GM12872 (cell line): ENCODE data around the gene FOXI1.

ENCODE experiments used
- CTCF ChIP-seq: IDR thresholded peaks from 3 replicates; pipeline ENCODE4 v1.5.1; 2011; ENCODE audit warnings: low read depth, mild to moderate bottlenecking, low read length, moderate library complexity; ENCODE audit not compliant: insufficient read depth

FOXI1 gene

GRCh38 chr5:170142196-170142595 lies 36.5 kb downstream of the FOXI1 start:
- no peak for TF ChIP-seq CTCF

- TF ChIP-seq CTCF, result no peak
These were observed 37.4 kb downstream of the FOXI1 start for GRCh38 chr5:170143091-170143490.

GRCh38 chr5:170143710-170144109 lies 38.0 kb downstream of the FOXI1 start:
- TF ChIP-seq CTCF, result no peak

- TF ChIP-seq CTCF, result no peak
These were observed 38.8 kb downstream of the FOXI1 start for GRCh38 chr5:170144286-170145023.

GRCh38 chr5:170145462-170145861 lies 39.8 kb downstream of the FOXI1 start:
- TF ChIP-seq CTCF, result no peak

- no peak for TF ChIP-seq CTCF
These were observed 41.5 kb downstream of the FOXI1 start for GRCh38 chr5:170147051-170147752.

GRCh38 chr5:170147753-170148264 lies 42.1 kb downstream of the FOXI1 start:
- TF ChIP-seq CTCF, result no peak
